SK-N-SH (cell line): Measurements from ENCODE around the gene EHMT2.

Experiments used
- CHD2 ChIP-seq: fragments of 150-350 bp; IDR thresholded peaks from 2 replicates; pipeline ENCODE4 v1.6.1; 2018; ENCODE audit warnings: low read length; ENCODE audit not compliant: partially characterized antibody
- ELF1 ChIP-seq: IDR thresholded peaks from 2 replicates; pipeline ENCODE4 v1.4.0; 2012
- EZH2phosphoT487 ChIP-seq: fragments of 200-600 bp; sonication (generic); IDR thresholded peaks from 2 replicates; pipeline ENCODE4 v1.6.1; 2017; ENCODE audit warnings: low read depth, mixed run types, mild to moderate bottlenecking, antibody characterized with exemption, moderate library complexity, borderline replicate concordance
- FOXJ3 ChIP-seq: sonication (generic); formaldehyde crosslinking; IDR thresholded peaks from 2 replicates; pipeline ENCODE4 v1.5.1; 2020; ENCODE audit warnings: mild to moderate bottlenecking, missing genetic modification reagents
- FOXM1 ChIP-seq: IDR thresholded peaks from 2 replicates; pipeline ENCODE4 v1.4.0; 2012; ENCODE audit warnings: low read depth, mild to moderate bottlenecking
- NFIC ChIP-seq: IDR thresholded peaks from 2 replicates; pipeline ENCODE4 v1.4.0; 2012; ENCODE audit warnings: borderline replicate concordance
- NRF1 ChIP-seq: IDR thresholded peaks from 2 replicates; pipeline ENCODE4 v1.6.1; 2012; ENCODE audit warnings: low read depth, mild to moderate bottlenecking, low read length
- POLR2AphosphoS5 ChIP-seq: IDR thresholded peaks from 2 replicates; pipeline ENCODE4 v1.6.1; 2012; ENCODE audit warnings: low read depth, low read length
- RFX5 ChIP-seq: IDR thresholded peaks from 2 replicates; pipeline ENCODE4 v1.6.1; 2012; ENCODE audit warnings: mild to moderate bottlenecking, improper control_type of control experiment, low read length
- SIN3A ChIP-seq: IDR thresholded peaks from 2 replicates; pipeline ENCODE4 v1.6.1; 2012; ENCODE audit warnings: low read depth, mild to moderate bottlenecking, low read length, moderate library complexity, borderline replicate concordance
- TAF1 ChIP-seq: IDR thresholded peaks from 2 replicates; pipeline ENCODE4 v1.6.1; 2012; ENCODE audit warnings: low read depth, mild to moderate bottlenecking, low read length, moderate library complexity, borderline replicate concordance
- TF ChIP-seq, protein P1 (sequence below): fragments of 200-600 bp; sonication (generic); IDR thresholded peaks from 2 replicates; pipeline ENCODE4 v1.6.1; 2017; ENCODE audit warnings: antibody characterized with exemption, mild to moderate bottlenecking, moderate library complexity
- TF ChIP-seq, protein P2 (sequence below): fragments of 150-350 bp; IDR thresholded peaks from 2 replicates; pipeline ENCODE4 v1.6.1; 2017; ENCODE audit warnings: antibody characterized with exemption, low read length, low read depth, borderline replicate concordance
- TF ChIP-seq, protein P3 (sequence below): IDR thresholded peaks from 2 replicates; pipeline ENCODE4 v1.4.0; 2012; ENCODE audit warnings: low read depth, borderline replicate concordance

DNA sequence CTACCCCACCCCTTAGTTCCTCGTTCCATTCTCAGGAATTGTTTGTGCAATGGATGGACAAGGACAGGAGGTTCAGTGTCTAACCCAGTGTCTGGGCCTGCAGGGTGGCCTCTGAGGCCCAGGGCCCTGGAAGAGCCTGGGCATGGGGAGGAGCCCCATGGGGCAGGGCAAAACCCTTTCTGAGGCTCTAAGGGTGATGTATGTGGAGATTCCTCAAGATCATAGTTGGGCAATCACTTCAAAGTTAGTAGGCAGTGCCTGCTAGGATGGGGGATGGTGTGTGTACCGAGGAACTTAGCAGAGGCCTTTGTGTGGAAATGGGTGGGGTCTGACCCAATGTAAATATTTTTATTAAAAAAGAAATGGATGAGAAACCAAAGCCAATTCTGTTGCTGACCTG is 23.3 kb upstream of the EHMT2 start:
- no peak for TF ChIP-seq FOXJ3 (CRISPR knock-in tag)
- TF ChIP-seq, protein P1, sequence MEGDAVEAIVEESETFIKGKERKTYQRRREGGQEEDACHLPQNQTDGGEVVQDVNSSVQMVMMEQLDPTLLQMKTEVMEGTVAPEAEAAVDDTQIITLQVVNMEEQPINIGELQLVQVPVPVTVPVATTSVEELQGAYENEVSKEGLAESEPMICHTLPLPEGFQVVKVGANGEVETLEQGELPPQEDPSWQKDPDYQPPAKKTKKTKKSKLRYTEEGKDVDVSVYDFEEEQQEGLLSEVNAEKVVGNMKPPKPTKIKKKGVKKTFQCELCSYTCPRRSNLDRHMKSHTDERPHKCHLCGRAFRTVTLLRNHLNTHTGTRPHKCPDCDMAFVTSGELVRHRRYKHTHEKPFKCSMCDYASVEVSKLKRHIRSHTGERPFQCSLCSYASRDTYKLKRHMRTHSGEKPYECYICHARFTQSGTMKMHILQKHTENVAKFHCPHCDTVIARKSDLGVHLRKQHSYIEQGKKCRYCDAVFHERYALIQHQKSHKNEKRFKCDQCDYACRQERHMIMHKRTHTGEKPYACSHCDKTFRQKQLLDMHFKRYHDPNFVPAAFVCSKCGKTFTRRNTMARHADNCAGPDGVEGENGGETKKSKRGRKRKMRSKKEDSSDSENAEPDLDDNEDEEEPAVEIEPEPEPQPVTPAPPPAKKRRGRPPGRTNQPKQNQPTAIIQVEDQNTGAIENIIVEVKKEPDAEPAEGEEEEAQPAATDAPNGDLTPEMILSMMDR, result no peak
- TF ChIP-seq POLR2AphosphoS5, result no peak
- no peak for TF ChIP-seq CHD2
- TF ChIP-seq SIN3A, result no peak
- no peak for TF ChIP-seq FOXM1
- TF ChIP-seq, protein P2, sequence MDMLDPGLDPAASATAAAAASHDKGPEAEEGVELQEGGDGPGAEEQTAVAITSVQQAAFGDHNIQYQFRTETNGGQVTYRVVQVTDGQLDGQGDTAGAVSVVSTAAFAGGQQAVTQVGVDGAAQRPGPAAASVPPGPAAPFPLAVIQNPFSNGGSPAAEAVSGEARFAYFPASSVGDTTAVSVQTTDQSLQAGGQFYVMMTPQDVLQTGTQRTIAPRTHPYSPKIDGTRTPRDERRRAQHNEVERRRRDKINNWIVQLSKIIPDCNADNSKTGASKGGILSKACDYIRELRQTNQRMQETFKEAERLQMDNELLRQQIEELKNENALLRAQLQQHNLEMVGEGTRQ, result no peak
- TF ChIP-seq, protein P3, sequence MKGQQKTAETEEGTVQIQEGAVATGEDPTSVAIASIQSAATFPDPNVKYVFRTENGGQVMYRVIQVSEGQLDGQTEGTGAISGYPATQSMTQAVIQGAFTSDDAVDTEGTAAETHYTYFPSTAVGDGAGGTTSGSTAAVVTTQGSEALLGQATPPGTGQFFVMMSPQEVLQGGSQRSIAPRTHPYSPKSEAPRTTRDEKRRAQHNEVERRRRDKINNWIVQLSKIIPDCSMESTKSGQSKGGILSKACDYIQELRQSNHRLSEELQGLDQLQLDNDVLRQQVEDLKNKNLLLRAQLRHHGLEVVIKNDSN, result no peak
- TF ChIP-seq NRF1, result no peak
- no peak for TF ChIP-seq TAF1
- no peak for TF ChIP-seq EZH2phosphoT487
- TF ChIP-seq RFX5, result no peak
- TF ChIP-seq NFIC, result no peak
- TF ChIP-seq ELF1, result no peak
